OCI-LY7 (cell line): ENCODE results near the gene KANSL1L.

Experiments used
- CTCF ChIP-seq: fragments of 200-600 bp; sonication (generic); conservative IDR thresholded peaks from 2 replicates; pipeline ENCODE4 v1.5.1; 2014; ENCODE audit warnings: mild to moderate bottlenecking, antibody characterized with exemption, low read length, moderate library complexity, mixed read lengths
- EZH2phosphoT487 ChIP-seq: fragments of 200-600 bp; sonication (generic); IDR thresholded peaks from 2 replicates; pipeline ENCODE4 v1.6.1; 2018; ENCODE audit warnings: low read depth, borderline replicate concordance, mild to moderate bottlenecking, mixed run types, antibody characterized with exemption, low read length, moderate library complexity, mixed read lengths

- TF ChIP-seq CTCF: no peak
- TF ChIP-seq EZH2phosphoT487: no peak
Measured at GRCh38 chr2:210180477-210180876, 9.3 kb upstream of the KANSL1L start.
